Measurements from ENCODE around the gene UPP2. TPM values are rescaled to one million over a fixed set of nuclear protein-coding genes. Genes with fewer than 3 reads are reported as not detected.

The UPP2 gene
- total and polyA plus RNA-seq, 2 of the 13 experiments (the other 11 are each of a cell fraction or from before 2014, with no cell fraction given): 0.07 to 0.28 TPM

DNA sequence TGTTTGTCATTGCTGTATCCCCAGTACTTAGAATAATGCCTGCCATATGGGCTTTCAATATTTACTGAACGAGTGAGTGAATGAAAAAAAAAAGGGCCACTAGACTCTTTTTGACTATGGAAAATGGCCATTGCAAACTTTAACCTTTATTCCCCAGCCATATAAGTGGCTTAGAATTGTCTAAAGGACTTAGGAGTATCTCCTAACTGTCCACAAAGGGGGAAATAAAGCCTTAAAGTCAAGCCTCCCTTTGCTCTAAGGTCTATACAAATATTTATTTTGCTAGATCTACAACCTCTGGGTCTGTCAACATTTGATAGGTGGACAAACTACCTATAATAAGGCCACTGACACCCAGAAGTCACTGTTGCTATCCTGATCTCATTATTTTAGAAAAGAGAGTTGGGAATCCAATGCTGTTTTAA is 25.7 kb downstream of the UPP2 start (continued):
- TF ChIP-seq, protein P1, sequence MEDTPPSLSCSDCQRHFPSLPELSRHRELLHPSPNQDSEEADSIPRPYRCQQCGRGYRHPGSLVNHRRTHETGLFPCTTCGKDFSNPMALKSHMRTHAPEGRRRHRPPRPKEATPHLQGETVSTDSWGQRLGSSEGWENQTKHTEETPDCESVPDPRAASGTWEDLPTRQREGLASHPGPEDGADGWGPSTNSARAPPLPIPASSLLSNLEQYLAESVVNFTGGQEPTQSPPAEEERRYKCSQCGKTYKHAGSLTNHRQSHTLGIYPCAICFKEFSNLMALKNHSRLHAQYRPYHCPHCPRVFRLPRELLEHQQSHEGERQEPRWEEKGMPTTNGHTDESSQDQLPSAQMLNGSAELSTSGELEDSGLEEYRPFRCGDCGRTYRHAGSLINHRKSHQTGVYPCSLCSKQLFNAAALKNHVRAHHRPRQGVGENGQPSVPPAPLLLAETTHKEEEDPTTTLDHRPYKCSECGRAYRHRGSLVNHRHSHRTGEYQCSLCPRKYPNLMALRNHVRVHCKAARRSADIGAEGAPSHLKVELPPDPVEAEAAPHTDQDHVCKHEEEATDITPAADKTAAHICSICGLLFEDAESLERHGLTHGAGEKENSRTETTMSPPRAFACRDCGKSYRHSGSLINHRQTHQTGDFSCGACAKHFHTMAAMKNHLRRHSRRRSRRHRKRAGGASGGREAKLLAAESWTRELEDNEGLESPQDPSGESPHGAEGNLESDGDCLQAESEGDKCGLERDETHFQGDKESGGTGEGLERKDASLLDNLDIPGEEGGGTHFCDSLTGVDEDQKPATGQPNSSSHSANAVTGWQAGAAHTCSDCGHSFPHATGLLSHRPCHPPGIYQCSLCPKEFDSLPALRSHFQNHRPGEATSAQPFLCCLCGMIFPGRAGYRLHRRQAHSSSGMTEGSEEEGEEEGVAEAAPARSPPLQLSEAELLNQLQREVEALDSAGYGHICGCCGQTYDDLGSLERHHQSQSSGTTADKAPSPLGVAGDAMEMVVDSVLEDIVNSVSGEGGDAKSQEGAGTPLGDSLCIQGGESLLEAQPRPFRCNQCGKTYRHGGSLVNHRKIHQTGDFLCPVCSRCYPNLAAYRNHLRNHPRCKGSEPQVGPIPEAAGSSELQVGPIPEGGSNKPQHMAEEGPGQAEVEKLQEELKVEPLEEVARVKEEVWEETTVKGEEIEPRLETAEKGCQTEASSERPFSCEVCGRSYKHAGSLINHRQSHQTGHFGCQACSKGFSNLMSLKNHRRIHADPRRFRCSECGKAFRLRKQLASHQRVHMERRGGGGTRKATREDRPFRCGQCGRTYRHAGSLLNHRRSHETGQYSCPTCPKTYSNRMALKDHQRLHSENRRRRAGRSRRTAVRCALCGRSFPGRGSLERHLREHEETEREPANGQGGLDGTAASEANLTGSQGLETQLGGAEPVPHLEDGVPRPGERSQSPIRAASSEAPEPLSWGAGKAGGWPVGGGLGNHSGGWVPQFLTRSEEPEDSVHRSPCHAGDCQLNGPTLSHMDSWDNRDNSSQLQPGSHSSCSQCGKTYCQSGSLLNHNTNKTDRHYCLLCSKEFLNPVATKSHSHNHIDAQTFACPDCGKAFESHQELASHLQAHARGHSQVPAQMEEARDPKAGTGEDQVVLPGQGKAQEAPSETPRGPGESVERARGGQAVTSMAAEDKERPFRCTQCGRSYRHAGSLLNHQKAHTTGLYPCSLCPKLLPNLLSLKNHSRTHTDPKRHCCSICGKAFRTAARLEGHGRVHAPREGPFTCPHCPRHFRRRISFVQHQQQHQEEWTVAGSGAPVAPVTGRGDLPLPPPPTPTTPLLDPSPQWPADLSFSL (CRISPR knock-in tag; IDR thresholded peaks at IDR 0.05): no peak
- TF ChIP-seq ZFYVE20 (CRISPR knock-in tag; IDR thresholded peaks at IDR 0.05; ENCODE audit: borderline replicate concordance, low read depth) (no peak), KDM4B (CRISPR knock-in tag; IDR thresholded peaks at IDR 0.05) (no peak), SP140L (CRISPR knock-in tag; IDR thresholded peaks at IDR 0.05; ENCODE audit: borderline replicate concordance) (no peak), ZNF883 (CRISPR knock-in tag; IDR thresholded peaks at IDR 0.05; ENCODE audit: not compliant biosample characterization) (no peak), MYC (CRISPR knock-in tag; IDR thresholded peaks at IDR 0.05; ENCODE audit: borderline replicate concordance) (no peak), HOXA3 (CRISPR knock-in tag; IDR thresholded peaks at IDR 0.05) (no peak), PPARG (CRISPR knock-in tag; conservative IDR thresholded peaks at IDR 0.05) (peak; percentile 85), SALL1 (CRISPR knock-in tag; IDR thresholded peaks at IDR 0.05) (no peak; the same call in 1 of the 2 replicates), SYNCRIP (IDR thresholded peaks at IDR 0.05; ENCODE audit: insufficient read depth, low read depth, low read length) (no peak), ZFP36 (IDR thresholded peaks at IDR 0.05; ENCODE audit: borderline replicate concordance, low read depth, low read length, partially characterized antibody) (no peak), MEIS2 (CRISPR knock-in tag; IDR thresholded peaks at IDR 0.05) (0 out of 2 replicates have a peak, but pooled peaks have one; percentile 41), ZNF12 (CRISPR knock-in tag; IDR thresholded peaks at IDR 0.05) (no peak), HNF4A (CRISPR knock-in tag; IDR thresholded peaks at IDR 0.05) (peak; percentile 78), ARNT (IDR thresholded peaks at IDR 0.05) (no peak), SIN3B (IDR thresholded peaks at IDR 0.05; ENCODE audit: low read length) (no peak), GABPA (IDR thresholded peaks at IDR 0.05; ENCODE audit: low read depth, low read length) (no peak), GABPA (CRISPR knock-in tag; IDR thresholded peaks at IDR 0.05; ENCODE audit: low read depth) (no peak)
- TF ChIP-seq, protein P2, sequence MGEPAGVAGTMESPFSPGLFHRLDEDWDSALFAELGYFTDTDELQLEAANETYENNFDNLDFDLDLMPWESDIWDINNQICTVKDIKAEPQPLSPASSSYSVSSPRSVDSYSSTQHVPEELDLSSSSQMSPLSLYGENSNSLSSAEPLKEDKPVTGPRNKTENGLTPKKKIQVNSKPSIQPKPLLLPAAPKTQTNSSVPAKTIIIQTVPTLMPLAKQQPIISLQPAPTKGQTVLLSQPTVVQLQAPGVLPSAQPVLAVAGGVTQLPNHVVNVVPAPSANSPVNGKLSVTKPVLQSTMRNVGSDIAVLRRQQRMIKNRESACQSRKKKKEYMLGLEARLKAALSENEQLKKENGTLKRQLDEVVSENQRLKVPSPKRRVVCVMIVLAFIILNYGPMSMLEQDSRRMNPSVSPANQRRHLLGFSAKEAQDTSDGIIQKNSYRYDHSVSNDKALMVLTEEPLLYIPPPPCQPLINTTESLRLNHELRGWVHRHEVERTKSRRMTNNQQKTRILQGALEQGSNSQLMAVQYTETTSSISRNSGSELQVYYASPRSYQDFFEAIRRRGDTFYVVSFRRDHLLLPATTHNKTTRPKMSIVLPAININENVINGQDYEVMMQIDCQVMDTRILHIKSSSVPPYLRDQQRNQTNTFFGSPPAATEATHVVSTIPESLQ (CRISPR knock-in tag; conservative IDR thresholded peaks at IDR 0.05): no peak
- TF ChIP-seq, protein P3, sequence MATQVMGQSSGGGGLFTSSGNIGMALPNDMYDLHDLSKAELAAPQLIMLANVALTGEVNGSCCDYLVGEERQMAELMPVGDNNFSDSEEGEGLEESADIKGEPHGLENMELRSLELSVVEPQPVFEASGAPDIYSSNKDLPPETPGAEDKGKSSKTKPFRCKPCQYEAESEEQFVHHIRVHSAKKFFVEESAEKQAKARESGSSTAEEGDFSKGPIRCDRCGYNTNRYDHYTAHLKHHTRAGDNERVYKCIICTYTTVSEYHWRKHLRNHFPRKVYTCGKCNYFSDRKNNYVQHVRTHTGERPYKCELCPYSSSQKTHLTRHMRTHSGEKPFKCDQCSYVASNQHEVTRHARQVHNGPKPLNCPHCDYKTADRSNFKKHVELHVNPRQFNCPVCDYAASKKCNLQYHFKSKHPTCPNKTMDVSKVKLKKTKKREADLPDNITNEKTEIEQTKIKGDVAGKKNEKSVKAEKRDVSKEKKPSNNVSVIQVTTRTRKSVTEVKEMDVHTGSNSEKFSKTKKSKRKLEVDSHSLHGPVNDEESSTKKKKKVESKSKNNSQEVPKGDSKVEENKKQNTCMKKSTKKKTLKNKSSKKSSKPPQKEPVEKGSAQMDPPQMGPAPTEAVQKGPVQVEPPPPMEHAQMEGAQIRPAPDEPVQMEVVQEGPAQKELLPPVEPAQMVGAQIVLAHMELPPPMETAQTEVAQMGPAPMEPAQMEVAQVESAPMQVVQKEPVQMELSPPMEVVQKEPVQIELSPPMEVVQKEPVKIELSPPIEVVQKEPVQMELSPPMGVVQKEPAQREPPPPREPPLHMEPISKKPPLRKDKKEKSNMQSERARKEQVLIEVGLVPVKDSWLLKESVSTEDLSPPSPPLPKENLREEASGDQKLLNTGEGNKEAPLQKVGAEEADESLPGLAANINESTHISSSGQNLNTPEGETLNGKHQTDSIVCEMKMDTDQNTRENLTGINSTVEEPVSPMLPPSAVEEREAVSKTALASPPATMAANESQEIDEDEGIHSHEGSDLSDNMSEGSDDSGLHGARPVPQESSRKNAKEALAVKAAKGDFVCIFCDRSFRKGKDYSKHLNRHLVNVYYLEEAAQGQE (IDR thresholded peaks at IDR 0.05; ENCODE audit: borderline replicate concordance in 1 of 2, low read depth in 1 of 2, low read length in 2 of 2): 0 out of 4 replicates have a peak, but pooled peaks of 1 of the 2 experiments have one; percentile 16
